NCI-H82 treated with DMSO at 0.1 percent for 48 hours (cell line): ENCODE results near the gene ENDOU.

ENCODE experiments used
- DNase-seq: peaks from one replicate; lab custom pipeline; 2025; ENCODE audit not compliant: unreplicated experiment; lab: John Stamatoyannopoulos, UW

Gene ENDOU

DNA sequence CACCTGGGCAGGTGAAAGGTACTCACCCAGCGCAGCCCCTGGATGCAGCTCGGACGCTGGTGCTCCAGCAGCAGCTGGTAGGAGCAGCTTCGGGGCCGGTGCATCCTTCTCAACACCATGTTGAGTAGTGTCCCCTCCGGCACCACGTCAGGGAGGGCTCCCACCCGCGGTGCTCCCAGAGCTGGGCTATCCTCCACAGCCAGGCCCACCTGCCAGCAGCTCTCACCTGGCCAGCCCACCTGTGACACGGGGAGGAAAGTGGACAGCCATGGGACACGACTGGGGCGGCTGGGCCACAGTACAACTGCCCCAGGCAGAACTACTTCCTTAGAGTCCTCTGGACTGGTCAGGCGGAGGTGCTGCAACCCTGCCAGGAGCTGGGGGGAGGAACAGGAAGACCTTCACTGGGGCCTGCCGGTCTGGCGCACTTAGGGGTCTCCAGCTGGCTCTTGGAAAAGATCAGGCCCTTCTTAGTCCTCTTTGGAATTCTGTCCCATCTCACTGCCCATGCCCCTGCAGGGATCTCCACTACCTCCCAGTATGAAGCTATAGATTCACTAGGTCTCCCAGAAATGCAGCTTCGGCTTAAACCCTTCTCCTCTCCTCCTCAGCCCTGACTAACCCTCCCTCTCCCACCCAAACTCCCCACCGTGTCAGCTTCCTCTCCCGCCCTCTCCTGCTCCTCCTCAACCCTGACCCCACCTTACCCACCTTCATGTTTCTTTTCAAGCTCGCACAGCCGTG, 32.7 kb upstream of the ENDOU start:
- DNase-seq: no peak

DNA sequence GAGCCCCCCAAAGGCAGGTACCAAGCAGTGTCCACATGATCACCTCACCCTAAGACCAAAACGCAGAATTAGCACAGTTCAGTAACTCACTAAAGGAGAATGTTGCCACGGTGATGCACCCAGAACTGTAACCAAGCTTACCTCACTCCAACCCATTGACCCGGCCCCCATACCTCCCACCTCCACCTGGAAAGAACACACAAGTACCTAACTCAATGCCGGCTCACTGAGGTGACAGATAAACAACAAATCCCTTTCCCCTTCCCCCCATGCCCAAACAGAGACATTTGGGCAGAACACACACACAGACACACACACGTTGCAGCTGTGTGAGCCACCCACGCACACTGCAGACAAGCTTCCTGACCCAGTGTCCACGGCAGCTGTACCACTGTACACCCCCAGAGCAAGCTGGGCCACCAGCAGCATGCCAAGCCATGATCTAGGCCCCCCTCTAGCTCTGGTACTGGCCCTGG, 32.1 kb upstream of the ENDOU start:
- DNase-seq: no peak

DNA sequence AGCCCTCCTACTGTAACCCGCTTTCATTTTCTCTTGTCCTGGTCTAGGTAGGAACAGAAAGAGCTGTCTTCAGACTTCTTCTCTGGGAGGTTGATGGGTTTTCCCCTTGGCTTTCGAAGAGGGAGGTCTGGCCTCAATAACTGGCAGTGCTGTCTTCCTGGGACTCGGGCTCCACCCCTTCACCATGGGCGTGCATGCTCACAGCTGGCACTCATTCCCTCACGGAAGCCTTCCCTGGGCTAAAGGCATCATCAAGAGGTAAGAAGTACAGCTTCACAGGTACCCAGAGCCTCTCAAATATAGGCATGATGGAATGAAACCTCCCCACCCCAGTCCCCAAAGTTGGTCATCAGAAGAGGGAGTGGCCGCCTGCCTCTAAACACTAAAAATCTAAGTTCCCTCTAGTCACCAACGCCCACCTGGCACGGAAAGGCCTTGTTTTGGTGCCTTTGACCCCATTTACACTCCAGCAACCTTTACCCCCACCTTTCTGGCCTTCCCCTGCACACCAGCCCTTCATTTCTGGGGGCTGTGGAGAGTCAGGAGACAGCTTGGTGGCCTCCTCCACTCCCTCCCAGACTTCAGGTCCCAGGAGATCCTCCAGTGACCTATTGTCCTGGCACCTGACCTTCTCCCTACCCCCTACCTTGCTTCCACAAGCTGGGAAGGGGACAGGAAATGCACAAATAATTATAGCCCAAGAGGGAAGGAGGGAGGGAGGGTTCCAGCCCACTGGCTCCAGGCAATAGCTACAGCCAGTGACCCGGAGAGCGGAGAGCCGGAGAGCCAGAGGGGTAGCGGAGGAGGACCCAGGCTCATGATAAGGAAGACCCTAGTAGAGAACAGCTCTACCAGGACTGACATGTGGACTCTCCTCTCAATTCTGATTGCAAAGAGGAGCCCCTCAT, 30.6 kb upstream of the ENDOU start:
- DNase-seq: no peak

DNA sequence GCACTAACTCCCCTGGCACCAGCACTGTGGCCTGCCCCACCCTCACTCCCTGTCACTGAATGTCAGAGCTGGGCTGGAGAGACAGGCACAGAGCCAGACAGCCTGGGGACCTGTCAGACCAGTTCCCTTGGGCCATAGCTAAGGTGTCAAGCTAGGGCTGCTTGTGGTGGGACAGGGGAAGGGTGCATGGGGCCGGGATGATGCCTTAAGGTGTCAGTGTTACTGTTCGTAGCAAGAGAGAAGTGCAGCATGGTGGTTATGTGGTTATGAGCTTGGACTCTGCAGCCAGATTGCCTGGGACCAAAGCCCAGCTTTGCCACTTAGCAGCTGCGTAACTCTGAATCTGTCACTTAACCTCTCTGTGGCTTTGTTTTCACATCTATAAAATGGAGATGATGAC, 29.6 kb upstream of the ENDOU start:
- no peak for DNase-seq

DNA sequence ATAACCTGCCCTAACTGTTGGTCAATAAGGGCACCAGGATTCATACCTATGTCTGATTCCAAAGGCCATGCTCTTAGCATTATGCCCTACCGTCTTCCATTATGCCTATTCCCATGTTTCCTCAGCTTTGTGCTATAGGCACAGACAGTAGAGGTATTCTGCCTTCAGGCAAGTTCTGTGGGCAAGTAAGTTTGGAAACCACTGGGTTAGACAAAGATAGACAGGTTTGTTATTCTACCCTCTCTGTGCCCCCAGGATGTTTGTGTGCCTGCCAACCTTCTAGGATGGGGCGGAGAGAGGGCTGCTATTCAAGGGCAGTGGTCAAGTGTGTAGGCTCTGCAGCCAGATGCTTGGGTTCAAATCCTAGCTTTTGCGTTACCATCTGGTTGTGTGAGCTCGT, 28.8 kb upstream of the ENDOU start:
- no peak for DNase-seq

DNA sequence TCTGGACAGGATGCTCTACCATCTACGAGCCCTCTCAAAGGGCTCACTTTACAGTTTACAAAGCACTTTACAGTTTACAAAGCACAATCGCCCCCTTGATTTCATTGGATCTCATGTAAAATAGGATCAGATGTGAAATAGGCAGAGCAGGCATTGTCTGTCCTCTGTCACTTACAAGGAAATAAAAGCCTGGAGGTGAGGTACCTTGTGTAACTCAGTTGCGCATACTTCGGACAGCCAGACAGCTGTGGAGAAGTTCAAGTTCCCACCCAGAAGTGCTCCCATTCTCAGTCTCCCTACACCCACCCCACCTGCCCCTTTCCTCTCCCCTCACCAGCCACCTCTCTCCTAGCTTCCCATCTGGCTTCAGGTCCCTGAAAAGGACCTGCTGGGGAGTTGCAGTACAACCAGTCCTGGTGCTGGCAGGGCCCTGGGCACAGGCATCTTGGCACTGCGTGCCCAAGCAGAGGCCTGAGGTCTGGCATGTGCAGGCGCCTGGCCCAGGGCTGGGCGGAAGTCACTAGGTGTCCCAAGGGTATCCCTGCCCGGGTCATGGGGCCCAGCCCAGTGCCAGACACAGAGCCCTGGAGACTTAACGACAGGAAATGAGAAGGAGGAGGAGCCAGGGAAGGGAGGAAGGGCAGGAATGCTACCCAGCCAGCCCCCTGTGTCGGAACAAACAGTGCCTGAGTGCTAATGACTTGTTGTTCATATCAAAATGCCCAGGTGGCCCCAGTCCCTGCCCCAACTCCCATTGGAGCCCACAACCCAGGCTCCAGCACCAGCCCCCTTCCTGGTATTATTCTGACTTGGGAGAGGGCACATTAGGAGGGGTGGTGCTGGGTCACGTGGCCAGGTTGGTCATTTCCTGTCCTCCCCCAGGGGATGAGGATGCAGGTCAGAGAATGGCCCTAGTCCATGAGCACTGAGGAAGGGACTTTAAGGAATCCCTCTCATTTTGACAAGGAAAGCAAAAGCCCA, 28.0 kb upstream of the ENDOU start:
- DNase-seq: no peak

DNA sequence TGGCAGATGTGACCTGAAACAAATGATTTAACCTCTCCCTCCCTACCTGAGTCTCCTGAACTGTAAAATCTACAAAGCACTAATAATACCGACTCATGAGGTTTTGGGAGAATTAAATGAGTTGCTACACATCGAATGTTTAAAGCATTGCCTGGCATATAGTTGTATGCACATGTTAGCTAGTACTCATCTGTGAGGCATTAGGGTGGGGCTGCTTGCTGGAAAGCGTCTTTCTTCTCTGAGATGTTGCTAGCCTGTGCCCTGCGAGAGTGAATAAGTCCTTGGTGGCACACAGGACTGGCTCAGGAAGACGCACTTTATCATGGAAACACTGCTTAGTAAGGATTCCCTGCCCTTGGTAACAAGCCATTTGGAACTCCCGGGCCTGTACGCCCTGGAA, 27.3 kb upstream of the ENDOU start:
- no peak for DNase-seq

DNA sequence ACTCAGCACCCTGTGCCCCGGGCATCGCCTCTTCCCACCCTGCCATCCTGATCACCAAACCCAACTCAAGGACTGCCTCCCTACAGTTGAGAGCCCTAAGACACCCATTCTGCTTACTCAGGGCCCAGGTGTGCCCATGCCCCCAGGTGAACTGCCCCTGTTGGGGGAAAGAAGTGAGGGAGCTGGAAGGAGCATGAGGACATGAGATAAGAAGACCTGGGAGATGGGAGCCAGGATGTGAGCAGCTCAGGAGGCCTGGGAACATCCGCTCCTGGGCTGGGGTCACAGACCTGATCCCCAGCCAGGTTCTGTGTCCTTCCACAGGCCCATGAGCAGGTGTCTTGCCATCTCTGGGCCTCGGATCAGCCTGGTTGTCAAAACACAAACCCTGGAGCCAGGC, 26.8 kb upstream of the ENDOU start:
- DNase-seq: no peak

DNA sequence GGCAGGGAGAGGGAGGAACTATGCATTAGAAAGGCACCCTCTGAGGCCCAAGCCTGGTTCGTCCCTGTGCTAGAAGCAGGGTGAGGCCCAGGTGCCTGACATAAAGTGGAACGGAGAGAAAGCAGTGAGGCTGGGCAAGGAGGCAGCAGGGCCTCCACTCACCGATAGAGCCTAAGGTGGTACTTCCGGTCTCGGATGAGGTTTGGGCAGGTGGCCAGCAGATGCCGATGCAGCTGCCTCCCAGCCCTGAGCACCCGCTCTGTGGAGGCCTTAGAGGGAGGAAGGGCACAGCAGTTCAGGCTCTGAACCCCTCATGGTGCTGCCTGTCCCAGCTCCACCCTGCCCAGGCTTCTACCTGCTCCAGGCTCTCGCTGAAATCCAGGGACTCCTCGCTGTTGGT, 26.3 kb upstream of the ENDOU start:
- DNase-seq: no peak

DNA sequence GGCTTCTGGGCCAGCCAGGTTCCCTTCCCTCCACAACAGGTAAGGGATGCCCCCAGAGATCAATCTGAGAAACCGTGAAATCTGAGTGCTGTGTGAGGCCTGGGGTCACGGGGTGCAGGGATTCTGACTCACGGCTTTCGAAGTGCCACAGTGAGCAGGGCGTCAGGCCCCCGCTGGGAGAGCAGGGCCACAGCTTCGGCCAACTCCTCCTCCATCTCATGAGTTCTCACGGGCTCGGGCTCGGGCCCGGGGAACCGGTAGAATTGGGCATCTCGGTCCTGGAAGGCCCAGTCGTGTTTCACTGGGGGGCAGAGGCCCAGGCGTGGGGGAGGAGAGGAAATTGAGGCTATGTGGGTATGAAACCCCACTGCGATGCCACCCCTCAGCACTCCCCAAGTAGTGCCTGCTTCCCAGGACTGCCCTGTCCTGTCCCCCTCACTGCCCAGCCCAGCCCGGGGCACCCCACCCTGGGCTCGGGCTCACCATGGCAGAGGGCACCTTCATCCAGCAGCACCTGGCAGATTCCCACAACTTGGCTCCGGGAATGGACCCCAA, 25.7 kb upstream of the ENDOU start:
- DNase-seq: no peak

DNA sequence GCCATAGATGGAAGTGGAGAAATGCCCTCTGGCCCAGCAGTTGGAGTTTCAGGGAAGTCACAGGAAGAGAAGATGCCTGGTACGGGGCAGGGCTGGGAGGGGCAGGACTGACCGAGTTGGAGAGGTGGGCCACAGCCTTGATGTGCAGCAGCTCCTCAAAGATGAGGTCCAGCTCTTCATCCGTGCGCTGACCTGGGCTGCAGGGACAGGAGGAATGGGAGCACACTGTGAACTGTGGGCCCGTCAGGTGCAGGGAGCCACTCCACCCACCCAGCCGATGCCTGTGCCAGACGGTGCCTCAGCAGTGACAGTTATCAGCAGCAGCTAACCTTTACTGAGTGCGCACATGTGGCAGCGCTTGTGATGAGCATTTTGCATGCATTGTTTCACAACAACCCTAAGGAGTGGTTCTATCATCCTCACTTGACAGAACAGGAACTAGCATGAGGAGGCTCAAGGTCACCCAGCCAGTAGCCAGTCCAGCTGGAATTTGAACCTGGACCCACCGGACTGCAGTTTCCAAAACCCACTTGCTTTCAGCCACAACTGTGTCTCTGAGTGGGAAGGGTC, 25.0 kb upstream of the ENDOU start:
- no peak for DNase-seq

DNA sequence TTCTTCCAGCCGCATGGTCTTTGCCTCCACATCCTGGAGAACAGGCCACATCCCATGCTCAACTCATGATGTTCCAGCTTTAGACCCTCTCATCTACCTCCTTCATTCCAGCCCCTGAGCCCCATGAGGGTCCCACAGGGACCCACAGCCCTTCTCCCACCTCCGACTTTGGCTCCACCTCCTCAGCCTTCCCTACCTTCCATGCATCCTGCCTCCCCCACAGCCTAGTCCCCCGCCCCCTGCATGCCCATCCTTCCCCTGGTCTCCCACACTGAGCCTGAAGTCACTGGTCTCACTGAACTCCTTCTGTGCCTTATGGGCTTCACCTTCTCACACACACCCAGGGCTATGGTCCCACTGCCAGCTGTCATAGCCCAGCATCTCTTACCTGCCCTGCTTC, 23.6 kb upstream of the ENDOU start:
- no peak for DNase-seq

DNA sequence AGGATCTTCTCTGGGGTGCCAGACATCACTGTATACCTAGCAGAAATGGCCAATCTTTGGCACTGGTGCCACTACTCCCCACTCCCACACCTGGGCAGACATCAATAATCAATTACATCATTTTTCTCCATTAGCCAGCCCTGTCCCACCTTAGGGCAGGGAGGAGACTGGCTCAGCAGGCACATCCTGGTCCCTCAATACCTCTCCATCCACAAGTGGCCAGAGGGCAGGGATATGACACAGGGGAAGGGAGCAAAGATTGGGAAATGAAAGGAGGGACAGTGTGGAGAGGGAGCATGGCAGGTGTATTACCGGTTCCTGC, 23.2 kb upstream of the ENDOU start:
- no peak for DNase-seq

DNA sequence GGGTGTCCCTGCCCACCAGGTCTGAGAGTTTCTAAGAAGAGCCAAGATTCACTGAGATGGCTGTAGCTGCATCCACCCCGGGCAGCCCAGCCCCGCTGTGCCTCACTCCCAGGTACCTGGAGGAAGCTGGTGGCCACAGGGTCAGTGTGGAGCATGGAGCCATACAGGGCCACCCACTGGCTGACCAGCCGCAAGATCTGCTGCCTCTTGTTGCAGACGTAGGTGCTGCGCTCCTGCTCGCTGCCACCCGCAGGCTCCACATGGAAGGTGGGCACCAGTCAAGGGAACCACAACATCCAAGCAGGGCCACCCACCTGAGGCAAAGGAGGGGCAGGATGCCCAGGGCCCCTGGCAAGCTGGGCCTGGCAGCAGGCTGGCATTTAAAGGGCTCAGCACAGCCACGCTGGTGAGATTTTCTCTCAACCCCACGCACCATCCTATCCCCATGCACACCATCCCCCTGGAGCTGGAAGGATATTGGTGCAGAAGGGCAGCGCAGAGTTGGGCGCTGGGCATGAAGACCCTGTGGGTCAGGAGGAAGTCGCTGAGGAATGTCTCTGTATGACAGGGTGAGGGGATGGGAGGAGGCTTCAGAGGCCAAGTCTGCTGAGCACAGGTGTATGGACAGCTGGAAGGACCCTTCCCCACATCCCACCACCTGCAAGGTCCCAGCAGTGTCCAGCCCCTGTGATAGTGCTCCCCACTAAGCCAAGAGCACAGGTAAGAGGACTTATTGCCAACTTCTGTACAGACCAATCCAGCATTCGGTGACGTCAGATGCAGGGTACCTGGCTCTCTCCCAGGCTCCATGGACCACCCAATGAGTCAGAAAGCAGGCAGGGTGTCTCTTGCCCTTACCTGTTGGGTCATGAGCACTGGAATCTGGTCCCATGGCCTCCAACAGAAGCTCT, 22.6 kb upstream of the ENDOU start:
- no peak for DNase-seq

DNA sequence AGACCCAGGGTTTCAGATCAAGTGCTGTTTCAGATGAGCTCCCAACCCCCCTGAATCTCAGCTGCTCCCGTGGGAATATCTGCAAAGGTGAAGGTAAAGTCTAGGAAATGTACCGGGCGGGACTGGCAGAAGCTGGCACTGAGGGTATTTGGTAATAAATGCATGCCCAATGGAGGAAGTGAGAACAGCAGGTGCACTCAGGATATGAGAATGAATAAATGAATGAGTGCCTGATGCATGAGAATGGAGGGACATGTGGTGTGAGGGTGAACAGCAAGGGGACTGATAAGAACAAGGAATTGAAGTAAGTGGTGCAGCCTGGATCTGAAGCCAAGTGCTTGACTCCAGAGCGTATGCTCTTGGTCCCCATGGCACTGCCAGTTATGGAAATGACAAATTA, 21.8 kb upstream of the ENDOU start:
- no peak for DNase-seq

DNA sequence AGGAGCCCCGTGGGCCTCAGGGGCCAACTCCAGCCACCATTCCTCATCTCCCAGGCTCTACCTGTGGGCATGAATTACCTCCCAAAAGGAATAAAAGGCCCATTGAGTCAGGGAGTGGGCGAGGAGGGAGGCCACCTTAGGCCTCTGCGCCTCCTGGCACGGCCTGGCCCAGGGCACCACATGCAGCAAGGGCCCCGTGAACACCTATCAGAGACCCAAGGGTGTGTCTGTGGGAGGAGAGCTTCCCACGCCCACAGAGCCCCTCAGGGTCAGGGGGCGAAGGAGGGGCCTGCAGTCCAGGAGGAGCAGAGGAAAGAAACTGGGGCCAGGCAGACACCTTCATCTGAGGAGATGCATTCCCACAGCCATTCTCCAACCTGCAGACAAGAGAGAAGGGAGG, 21.2 kb upstream of the ENDOU start:
- no peak for DNase-seq

DNA sequence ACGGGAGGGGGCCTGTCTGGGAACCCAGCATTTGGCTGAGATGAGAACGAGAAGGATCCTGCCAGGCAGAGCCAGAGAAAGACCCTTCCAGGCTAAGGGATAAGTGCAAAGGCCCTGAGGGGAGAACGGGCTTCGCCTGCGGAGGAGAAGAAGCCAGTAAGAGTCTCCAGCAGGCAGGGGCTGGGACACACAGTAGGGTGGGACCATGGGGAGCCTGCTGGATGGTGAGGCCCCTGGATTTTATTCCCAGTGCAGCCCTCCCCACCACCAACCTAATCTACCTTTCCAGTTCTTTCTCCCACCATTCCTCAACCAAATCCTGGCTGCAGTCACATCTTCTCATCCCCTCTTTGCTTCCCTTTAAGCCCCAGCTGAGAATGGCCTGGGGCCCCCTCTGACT, 20.8 kb upstream of the ENDOU start:
- DNase-seq: no peak

DNA sequence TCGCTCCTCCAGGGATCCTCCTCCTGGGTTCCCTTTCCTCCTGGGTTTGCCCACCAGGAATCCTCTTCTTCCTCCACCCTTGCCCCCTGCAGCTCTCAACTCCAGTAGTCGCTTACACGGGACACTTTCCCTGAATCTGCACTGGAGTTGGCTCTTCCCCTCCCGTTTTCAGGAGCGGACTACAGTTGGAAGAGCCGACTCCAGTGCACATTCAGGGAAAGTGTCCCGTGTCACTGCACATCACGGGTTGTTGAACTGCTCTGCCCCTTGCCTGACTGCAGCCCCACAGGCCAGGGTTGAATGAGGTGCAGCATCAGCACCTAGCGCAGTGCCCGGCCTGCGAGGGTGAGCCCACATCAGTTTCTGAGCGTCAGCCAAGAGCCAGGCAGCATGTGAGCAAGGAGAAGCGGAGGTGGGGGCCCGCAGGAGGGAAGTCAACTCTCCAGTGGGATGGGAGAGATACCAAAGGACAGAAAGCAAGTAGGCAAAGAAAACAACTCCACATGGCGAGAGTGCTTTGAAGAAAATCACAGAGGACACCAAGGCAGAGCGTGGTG, 20.3 kb upstream of the ENDOU start:
- DNase-seq: no peak

DNA sequence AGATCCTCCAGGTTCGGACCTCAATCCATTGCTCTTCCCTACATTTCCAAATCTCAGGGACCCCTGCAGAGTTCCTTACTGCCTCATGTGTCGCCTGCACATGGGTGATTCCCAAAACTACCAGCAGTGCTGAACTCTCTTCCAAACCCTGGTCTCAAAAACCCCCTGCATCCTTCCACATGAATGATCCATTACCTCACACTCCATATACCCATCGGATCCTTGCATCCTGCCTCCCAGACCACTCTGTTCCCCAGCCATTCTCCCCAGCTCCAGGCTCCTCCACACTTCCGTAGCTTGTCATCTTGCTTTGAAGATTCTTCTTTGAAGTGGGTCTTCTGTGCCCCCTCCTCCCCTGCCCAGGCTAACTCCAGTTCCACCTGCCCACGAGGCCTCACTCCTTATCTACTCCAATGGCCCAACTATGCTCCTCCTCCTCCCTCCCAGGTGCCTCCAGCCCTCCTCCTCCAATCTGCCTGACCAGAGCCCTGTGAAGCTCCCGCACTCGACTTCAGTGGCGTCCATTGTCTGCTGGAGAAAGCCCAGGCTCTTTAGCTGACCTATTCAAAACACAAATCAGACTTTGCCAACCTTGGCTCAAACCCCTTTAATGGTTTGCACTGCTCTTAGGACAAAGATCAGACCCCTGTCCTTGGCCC, 19.6 kb upstream of the ENDOU start:
- DNase-seq: no peak
